Measurements from ENCODE around the gene CCL2.
"Not testable (repeated sequence)": the region's sequence is repeated elsewhere in the genome, so short reads cannot be mapped to it uniquely, and the experiment has no call there.

Gene CCL2

DNA sequence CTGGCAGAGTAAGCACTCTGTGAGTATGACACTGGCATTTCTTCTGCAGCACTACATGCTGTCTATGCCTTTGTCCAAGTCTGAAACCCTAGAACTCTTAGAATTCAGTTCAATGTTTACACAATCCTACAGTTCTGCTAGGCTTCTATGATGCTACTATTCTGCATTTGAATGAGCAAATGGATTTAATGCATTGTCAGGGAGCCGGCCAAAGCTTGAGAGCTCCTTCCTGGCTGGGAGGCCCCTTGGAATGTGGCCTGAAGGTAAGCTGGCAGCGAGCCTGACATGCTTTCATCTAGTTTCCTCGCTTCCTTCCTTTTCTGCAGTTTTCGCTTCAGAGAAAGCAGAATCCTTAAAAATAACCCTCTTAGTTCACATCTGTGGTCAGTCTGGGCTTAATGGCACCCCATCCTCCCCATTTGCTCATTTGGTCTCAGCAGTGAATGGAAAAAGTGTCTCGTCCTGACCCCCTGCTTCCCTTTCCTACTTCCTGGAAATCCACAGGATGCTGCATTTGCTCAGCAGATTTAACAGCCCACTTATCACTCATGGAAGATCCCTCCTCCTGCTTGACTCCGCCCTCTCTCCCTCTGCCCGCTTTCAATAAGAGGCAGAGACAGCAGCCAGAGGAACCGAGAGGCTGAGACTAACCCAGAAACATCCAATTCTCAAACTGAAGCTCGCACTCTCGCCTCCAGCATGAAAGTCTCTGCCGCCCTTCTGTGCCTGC is at the start of gene CCL2:
Gene CCL2, plus strand, starts transcription at position 635 of the 730 bp plus-strand sequence. Its CDS starts 65 bp downstream, at position 700.
- DNase-seq (ENCODE audit: low read depth in 3 of 3), result no peak

DNA sequence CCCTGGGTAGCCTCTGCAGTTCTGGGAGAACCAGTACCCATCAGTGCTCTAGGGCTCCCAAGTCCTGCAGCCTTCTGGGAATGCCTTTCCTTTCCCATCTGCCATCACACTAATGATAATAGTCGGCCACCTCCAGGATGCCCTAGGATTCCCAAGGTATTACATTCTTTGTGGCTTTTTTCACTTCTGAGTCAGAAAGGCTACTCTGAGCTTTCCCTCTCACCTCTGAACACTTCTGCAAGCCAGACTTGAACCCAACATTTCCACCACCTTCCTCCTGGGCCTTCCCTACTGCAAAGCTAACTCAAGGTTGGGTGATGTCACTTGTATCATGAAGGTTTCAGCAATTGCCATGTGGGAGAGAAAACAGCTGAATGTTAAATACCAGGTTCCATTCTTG is 49.7 kb upstream of the CCL2 start:
- no peak for DNase-seq (ENCODE audit: low read depth in 3 of 3)

DNA sequence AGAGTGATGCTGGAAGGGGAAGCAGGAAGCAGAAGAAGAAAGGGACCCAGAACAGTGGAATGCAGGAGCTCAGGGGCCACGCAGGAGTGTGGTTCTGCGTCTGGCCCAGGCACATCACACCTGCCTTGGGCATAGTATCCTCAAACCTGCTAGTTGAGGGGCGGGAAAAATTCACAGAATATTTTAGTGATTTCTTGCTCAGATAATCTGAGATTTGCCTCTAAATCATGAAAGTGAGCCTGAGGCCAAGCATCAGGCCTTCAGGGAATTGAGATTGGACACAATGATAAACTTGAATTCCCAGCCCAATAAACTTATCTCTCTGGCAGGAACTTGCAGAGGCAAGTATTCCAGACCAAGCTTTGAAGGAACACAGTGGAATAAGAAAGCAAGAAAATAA is 48.5 kb upstream of the CCL2 start:
- DNase-seq (ENCODE audit: low read depth in 3 of 3), result no peak

DNA sequence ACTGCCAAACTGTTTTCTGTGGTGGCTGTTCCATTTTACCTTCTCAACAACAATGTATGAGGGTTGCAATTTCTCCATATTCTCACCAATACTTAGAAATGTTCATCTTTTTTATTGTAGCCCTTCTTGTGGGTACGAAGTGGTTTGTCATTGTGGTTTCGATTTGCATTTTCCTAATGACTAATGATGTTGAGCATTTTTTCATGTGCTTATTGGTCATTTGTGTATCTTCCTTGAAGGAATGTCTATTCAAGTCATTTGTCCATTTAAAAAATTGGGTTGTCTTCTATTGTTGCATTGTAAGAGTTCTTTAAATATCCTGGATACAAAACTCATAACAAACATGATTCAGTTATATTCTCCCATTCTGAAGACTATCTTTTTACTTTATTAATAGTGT is 47.5 kb upstream of the CCL2 start:
- DNase-seq (ENCODE audit: low read depth in 3 of 3), result no peak

DNA sequence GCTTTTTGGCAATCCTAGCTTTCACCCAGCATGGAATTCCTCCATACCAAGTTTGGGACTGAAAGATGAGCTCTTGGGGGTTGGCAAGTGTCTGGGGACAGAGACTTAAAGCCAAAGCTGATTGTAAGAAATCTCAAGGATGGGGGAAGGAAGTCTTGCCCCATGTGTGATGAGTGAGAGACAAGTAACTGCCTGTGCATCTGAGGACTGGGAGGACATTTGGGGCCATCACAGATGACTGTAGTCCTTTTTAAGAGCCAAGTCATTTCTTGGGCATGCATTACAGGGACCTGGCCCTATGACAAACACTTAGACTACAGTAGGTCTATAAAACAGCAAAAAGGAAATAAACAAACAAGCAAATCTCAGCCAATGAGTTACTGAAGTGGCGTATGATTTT is 36.3 kb upstream of the CCL2 start:
- DNase-seq (ENCODE audit: low read depth in 3 of 3), result no peak

DNA sequence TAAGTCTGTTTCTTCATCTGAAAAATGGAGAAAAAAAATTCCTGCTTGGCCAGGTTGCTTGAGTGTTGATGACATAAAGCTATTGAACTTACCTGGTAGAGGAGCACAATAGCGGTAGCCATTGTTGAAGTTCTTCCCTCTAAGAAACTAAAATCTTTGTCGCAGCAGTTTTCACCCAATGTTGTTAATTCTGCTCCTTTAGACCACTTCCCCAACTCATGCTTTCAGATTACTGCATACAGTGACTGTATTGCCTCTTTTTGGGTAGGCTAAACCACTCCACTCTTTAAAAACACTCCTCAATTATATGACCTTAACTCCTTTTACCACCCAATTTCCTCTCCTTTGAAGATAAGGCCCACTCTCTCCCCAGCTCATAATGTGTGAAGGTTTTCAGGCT is 35.7 kb upstream of the CCL2 start:
- DNase-seq (ENCODE audit: low read depth in 3 of 3), result no peak

DNA sequence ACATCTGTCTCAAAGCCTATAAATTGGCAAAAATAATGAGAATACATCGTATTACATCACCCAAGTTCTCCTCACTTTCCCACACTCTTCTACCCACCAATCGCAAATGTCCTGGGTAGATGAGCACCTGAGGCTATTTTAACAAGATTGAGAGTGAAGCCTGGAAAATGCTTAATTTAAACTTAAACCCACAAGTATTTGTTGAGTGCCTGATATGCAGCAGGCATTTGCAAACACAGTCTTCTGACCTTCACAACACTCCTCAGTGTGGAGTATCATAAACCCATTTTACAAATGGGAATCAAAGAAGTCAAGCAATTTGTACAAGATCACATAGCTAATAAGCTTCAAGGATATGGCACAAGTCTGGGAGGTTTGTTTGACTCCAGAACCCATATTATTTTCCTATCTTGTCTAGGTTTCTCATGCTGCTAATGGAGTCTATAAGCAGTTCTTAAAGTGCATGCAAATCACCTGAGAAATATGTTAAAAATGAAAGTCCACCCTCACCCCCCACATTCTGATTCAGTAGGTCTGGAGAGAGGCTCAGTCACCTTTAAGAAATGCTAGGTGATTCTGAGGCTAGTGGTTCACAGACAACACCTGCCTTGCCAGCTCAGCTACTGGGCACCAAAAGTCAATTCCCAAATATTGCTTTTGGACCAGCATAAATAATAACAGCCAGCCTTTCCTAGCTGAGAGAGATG is 34.9 kb upstream of the CCL2 start:
- no peak for DNase-seq (ENCODE audit: low read depth in 3 of 3)

DNA sequence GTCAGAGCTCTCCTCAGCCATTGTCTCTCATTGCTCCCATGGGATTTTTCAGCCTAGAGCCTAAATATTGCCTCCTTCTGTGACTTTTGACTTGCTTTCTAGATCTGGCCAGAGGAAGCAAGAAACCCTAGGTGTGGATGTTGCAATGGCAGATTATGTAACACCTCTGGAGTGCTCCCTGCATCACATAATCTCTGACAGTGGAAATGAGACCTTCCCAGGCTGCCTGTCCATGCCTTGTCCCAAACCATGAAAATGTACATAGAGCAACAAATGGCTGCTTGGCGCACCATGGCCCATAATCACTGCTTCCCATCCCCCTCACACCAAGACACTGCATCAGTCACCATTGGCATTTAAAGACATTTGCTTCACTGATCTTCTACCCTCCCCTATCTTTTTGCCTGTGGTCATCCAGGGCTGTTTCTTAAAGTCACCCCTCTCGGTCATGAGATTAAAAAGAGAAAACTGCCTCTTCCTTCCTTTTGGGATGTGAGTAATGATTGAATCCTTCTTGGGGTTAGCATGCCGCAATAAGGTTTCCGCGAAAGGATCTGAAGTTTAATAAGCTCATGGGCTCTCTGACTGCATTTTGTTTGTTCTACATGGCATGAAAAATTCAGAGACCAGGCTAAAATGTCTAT is 34.2 kb upstream of the CCL2 start:
- no peak for DNase-seq (ENCODE audit: low read depth in 3 of 3)

DNA sequence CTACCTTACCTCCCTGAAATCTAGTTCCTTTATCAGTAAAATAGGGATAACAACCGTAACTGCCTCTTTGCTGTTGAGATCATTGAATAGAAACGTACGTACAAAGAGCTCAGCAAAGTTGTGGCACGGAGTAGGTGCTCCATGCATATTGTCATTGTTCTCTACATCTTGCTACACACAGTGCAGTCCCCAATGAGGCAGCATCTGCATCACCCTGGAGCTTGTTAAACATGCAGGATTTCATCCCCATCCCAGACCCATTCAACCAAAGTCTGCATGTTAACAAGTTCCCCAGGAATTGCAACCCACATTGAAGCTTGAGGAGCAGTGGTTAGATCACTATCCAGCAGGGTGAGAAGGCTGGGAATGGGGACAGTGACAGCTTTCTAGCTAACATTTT is 33.7 kb upstream of the CCL2 start:
- no peak for DNase-seq (ENCODE audit: low read depth in 3 of 3)

DNA sequence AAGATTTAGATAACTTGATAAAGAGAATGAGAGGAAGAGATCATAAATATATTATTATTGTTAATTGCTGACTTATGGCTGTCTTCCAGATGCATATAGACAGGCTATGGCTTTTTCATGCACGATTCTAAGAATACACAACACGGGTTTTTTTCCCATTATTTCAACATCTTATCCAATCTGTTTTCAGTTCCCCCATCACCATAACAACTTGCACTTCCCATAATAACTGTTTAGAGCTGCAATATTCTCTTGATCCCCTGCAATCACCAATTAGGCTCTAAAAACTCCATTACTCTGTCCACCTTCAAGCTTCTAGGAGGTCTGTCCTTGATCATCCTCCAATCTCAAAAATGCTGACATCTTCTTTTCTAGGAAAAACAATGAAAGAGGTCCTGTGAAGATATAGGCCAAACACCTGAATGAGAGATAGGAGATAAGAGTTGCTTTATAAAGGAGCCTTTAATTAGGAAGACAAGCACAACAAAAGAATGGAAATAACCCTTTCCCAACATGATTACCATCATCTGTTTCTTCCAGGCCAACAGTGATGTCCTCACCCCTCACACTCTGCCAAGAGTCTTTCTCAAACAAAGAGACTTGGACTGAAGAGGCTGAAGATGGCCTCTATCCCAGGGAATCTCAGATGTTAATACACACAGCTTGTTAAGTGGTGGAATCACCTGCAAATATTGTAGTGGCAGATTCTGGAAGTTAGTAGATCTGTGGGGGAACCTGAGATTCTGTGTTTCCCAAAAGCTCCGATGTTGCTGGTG is 32.2 kb upstream of the CCL2 start:
- no peak for DNase-seq (ENCODE audit: low read depth in 3 of 3)

DNA sequence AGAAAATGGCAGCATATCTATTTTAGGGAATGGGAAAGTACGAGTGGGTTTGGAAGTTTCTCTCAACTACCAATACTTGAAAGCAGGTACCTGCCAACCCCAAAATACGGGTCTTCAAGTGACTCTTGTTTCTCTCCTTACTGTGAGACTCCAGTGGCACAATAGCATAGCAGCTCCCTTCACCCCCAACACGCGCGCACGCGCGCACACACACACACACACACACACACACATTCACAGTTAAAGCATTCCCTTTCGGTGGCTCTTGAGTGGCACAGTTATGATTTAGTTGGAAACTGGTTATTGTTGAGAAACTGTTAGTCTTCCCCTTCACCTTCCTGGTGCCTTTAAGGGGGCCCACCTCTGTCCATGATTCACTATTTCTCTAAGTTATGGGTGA is 30.0 kb upstream of the CCL2 start:
- DNase-seq (ENCODE audit: low read depth in 3 of 3), result no peak

DNA sequence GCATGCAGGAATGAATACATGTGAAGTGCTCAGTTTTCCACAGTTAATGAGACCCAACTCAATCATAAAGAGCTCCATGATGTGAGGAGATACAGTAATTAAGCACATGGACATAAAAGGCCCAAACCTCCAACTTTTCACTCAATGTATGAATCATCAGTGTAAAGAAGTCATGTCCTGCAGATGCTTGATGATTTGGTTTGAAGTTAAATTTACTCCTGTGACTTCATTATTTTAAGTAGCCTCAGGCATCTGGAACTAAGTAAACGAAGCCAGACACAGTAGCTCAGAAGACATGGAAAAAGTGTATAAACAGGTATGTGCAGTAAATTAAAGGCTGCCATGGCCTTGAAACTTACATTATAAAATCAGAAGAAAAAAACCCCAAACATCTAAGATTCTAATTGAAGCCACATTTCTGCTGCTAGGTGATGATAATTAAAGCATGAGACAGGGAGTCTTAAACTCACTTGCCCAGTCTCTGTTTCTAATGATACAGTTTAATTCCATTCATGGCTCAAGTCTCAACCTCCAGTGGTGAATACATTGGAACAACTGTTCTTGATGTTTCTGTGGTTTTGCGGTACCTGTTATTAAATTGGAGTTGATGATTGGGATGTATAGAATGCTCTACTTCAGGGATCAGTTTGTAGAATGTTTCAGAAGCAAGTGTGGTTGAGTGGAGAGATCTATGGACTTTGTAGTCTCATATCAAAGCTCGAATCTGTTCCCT is 28.9 kb upstream of the CCL2 start:
- DNase-seq (ENCODE audit: low read depth in 3 of 3), result no peak

DNA sequence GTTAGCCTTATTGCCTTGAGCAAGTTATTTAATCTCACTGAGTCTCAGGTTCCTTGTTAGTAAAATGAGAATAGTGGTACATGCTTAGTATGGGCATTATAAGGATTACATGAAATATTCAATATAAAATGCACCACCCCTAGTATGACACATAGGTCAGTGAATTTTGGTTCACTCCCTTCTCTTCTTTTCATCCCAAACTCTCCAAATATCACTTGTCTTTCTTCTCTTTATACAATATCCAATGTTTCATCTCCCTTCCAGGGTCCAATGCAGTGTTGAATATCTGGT is 28.4 kb upstream of the CCL2 start:
- no peak for DNase-seq (ENCODE audit: low read depth in 3 of 3)

DNA sequence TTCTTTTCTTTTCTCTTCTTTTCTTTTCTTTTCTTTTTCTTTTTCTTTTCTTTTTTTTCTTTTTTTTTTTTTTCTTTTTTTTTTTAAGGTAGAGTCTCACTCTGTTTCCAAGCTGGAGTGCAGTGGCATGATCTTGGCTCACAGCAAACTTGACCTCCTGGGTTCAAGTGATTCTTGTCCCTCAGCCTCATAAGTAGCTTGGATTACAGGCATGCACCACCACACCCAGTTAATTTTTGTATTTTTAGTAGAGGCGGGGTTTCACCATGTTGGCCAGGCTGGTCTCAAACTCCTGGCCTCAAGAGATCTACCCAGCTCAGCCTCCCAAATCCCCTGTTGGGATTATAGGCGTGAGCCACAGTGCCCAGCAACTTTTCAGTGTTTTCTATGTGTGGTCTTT is 27.8 kb upstream of the CCL2 start:
- DNase-seq (ENCODE audit: low read depth in 3 of 3), result not testable (repeated sequence)

DNA sequence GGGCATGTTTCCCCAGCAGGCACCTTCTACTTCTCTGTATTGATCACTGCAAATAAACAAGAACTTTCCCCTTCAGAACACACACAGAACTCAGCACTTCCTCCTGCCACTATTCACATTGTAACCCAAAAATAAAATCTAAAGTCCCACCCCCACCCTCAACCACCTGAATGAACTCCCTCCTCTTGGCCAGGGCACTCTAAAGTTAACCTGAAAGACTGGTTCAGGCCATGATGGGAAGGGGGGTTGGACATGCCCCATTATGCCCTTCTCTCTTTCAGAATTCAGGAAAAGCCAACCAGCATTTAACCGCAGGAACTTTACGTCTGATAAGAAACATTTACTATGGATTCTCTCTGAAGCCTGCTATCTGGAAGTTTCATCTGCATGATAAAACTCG is 27.4 kb upstream of the CCL2 start:
- DNase-seq (ENCODE audit: low read depth in 3 of 3), result no peak

DNA sequence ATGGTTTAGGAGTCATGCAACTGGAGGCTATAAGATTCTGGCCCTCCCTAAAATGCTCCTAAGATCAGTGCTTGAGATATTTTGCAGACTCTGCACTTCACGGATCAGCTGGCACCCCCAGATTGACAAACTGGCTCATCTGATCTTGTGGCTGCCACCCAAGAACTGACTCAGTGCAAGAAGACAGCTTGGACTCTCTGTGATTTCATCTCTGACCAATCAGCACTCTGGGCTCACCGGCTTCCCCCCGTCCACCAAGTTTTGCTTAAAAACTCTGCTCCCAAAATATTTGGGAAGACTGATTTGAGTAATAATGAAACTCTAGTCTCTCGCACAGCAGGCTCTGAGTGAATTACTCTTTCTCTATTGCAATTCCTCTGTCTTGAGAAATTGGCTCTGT is 26.3 kb upstream of the CCL2 start:
- DNase-seq (ENCODE audit: low read depth in 3 of 3), result no peak

DNA sequence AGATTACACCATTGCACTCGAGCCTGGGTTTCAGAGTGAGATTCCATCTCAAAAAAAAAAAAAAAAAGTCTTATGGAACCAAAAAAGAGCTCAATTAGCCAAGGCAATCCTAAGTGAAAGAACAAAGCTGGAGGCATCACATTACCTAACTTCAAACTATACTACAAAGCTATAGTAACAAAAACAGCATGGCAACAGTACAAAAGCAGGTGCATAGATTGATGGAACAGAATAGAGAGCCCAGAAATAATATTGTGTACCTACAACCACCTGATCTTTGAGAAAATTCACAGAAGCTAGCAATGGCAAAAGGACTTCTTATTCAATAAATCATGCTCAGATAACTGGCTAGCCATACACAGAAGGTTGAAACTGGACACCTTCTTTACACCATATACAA is 24.7 kb upstream of the CCL2 start:
- DNase-seq (ENCODE audit: low read depth in 3 of 3), result no peak

DNA sequence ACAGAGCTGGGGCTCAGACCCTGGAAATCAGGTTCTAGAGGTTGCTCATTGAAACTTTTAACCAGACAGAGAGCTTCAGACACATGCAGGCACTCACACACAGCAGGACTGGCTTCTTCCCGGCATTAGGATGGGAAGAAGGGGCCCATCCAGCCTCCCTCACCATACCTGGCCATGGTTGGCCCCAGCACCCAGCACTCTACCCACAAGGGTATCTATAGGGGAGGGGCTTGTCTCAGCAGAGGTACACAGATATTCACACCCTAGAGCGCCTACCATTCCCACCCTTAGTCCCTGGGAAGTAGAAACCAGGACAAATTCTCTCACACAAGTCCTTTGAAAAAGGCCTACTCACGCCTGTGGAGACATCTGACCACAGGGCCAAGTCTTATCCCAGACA is 20.5 kb upstream of the CCL2 start:
- no peak for DNase-seq (ENCODE audit: low read depth in 3 of 3)

DNA sequence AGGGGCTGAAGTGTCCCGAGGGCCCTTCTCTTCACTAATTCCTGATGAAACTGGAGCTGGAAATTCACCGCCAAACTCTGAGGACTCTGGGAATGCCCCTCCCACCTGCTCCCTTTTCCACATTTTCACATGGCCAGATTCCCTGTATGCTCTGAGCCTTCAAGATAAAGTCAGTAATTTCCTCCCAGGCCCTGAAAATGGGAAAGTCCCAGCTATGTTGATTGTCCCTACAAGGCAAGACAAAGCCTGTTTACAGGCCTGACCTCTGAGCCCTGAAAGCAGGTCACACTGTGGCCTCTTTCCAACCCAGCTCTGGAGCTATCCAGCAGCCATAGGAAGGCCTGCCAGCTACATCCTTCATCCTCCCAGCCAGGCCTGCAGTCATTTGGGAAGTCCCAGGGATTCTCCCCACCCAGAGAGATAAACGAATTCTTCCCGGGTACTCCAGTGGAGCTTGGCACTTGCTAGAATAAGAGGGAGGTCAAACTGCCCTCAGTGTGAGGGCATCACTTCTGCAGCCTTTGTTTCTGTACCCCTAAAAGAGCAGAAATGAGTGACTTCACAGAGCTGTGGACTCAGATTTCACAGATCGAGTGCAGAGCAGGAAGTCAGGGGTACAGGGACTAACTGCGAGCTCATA is 19.6 kb upstream of the CCL2 start:
- no peak for DNase-seq (ENCODE audit: low read depth in 3 of 3)

DNA sequence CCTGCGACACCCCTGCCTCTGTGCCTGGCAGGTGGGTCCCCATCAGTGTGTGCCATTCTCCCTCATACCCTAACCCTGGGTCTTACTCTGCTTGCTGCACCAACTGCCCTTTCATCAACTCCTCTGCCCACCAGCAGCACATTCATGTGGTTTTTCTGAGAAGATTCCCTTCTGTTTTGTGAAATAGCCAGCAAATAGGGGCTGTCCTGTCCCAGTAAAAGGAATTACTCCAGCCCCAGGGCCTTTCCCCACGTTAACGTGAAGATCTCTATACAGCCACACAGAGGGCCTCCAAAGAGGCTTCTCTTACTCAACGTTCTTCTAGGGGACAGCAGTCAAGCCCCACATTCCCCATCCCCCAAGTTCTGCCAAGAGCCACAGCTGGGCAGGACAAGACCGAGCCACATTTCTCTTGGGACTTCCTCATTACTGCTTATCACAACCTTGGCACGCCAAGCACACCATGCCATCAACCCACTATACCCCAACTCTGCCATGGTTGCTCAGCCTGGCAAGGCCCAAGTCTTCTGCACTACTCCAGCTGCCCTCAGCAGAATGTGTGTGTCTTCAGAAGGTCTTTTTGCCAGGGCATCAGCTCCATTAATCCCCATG is 18.7 kb upstream of the CCL2 start:
- DNase-seq (ENCODE audit: low read depth in 3 of 3), result no peak

DNA sequence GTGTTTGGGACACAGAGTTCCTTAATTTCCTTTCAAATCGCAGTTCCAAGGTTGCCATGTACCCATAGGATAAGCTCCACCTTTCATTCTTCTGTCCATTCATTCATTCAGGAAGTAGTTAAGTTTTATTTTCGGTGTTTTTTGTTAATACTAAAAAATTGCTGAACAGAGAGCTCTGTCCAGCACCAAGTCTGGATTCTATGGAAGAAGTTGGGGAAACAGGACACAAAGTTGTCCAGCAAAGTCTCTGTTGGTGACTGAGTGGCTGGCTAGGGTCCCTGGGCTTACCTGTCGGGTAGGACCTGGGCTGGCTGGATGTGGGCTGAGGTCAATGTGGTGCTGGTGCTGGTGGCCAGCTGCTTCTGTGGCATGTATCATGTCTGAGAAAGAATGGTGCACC is 17.6 kb upstream of the CCL2 start:
- DNase-seq (ENCODE audit: low read depth in 3 of 3), result no peak
